IMR-90 (cell line): Measurements from ENCODE around the gene TIGD1. TPM values are rescaled to one million over a fixed set of nuclear protein-coding genes. Genes with fewer than 3 reads are reported as not detected.

Source experiments
- ATAC-seq: fragments of 200-7000 bp; cut with Tn5 transposase; 2 replicates; pipeline ENCODE4 v1.9.1; 2020; ENCODE audit warnings: low read depth, mild to moderate bottlenecking, moderate library complexity
- BruUV-seq: library from RNA; stranded (reverse); fragments of 400-500 nt; replicated peaks from 2 replicates; lab custom pipeline; 2021; lab: Mats Ljungman, UMichigan
- CTCF ChIA-PET: fragments of 300-600 bp; formaldehyde crosslinking; extraction: SDS; loops from one replicate; lab custom pipeline; 2021; ENCODE audit warnings: antibody characterized with exemption; lab: Yijun Ruan, JAX
- POLR2A ChIA-PET: fragments of 300-600 bp; sonication (Branson Sonifier 250); formaldehyde crosslinking; loops from one replicate; lab custom pipeline; 2022; ENCODE audit warnings: antibody characterized with exemption; ENCODE audit not compliant: unreplicated experiment; lab: Charles Lee
- DNase-seq: peaks from one replicate; pipeline ENCODE4 v3.0.0; 2013
- H2AFZ ChIP-seq: replicated peaks from 2 replicates; pipeline ENCODE3; 2013; ENCODE audit warnings: low read length, mild to moderate bottlenecking; ENCODE audit not compliant: poor library complexity
- H2AK5ac ChIP-seq: 2 replicates; pipeline ENCODE4 v1.6.1; 2013; ENCODE audit warnings: low read depth, low read length, inconsistent platforms
- H2AK9ac ChIP-seq: replicated peaks from 2 replicates; pipeline ENCODE3; 2013; ENCODE audit warnings: mild to moderate bottlenecking, low read depth, low read length, moderate library complexity; ENCODE audit not compliant: poor library complexity
- H2BK120ac ChIP-seq: 2 replicates; pipeline ENCODE4 v1.6.1; 2013; ENCODE audit warnings: low read depth, low read length, inconsistent platforms
- H2BK15ac ChIP-seq: 3 replicates; pipeline ENCODE4 v1.6.1; 2013; ENCODE audit warnings: low read depth, low read length, inconsistent platforms
- H2BK20ac ChIP-seq: 2 replicates; pipeline ENCODE4 v1.6.1; 2013; ENCODE audit warnings: low read depth, mild to moderate bottlenecking, inconsistent platforms, low read length, moderate library complexity
- H2BK5ac ChIP-seq: 2 replicates; pipeline ENCODE4 v1.6.1; 2013; ENCODE audit warnings: mild to moderate bottlenecking, low read depth, low read length, inconsistent platforms; ENCODE audit not compliant: poor library complexity, severe bottlenecking
- H3K14ac ChIP-seq: replicated peaks from 2 replicates; pipeline ENCODE4 v1.6.1; 2013; ENCODE audit warnings: low read depth, low read length, inconsistent platforms
- H3K18ac ChIP-seq: 2 replicates; pipeline ENCODE4 v1.6.1; 2013; ENCODE audit warnings: low read depth, low read length, control low read depth
- H3K23ac ChIP-seq: 2 replicates; pipeline ENCODE4 v1.6.1; 2013; ENCODE audit warnings: low read depth, low read length, inconsistent platforms
- H3K27ac ChIP-seq: 2 replicates; pipeline ENCODE4 v1.5.1; 2013; ENCODE audit warnings: mild to moderate bottlenecking, control low read depth, low read length; ENCODE audit not compliant: insufficient read depth
- H3K27me3 ChIP-seq: 2 replicates; pipeline ENCODE4 v1.6.1; 2013; ENCODE audit warnings: low read length; ENCODE audit not compliant: control insufficient read depth, insufficient read depth
- H3K36me3 ChIP-seq: 2 replicates; pipeline ENCODE4 v1.6.1; 2013; ENCODE audit warnings: low read length, mixed read lengths; ENCODE audit not compliant: control insufficient read depth, insufficient read depth
- H3K4ac ChIP-seq: 2 replicates; pipeline ENCODE4 v1.6.1; 2013; ENCODE audit warnings: low read depth, low read length, inconsistent platforms
- H3K4me1 ChIP-seq: 2 replicates; pipeline ENCODE4 v1.6.1; 2013; ENCODE audit warnings: low read length, mixed read lengths; ENCODE audit not compliant: control insufficient read depth, insufficient read depth
- H3K4me2 ChIP-seq: 2 replicates; pipeline ENCODE4 v1.6.1; 2013; ENCODE audit warnings: low read depth, mild to moderate bottlenecking, control low read depth, low read length, moderate library complexity
- H3K4me3 ChIP-seq: 2 replicates; pipeline ENCODE4 v1.5.1; 2013; ENCODE audit warnings: low read depth, mild to moderate bottlenecking, control low read depth, low read length, moderate library complexity; ENCODE audit not compliant: insufficient read depth
- H3K56ac ChIP-seq: 2 replicates; pipeline ENCODE4 v1.6.1; 2013; ENCODE audit warnings: low read length, inconsistent platforms; ENCODE audit not compliant: insufficient read depth; ENCODE audit errors: extremely low read depth
- H3K79me1 ChIP-seq, 2 experiments: 2 replicates each; pipeline ENCODE4 v1.6.1; 2013; ENCODE audit warnings: low read length in 2 of 2, inconsistent platforms in 1 of 2, low read depth in 1 of 2
- H3K9ac ChIP-seq: 2 replicates; pipeline ENCODE4 v1.6.1; 2013; ENCODE audit warnings: low read depth, low read length, control low read depth
- H3K9me1 ChIP-seq: 2 replicates; pipeline ENCODE4 v1.6.1; 2013; ENCODE audit warnings: low read length, inconsistent platforms; ENCODE audit not compliant: insufficient read depth
- H3K9me3 ChIP-seq: 2 replicates; pipeline ENCODE4 v1.6.1; 2013; ENCODE audit warnings: low read length; ENCODE audit not compliant: control insufficient read depth, insufficient read depth
- H4K20me1 ChIP-seq: 2 replicates; pipeline ENCODE4 v1.6.1; 2013; ENCODE audit warnings: low read length, inconsistent platforms; ENCODE audit not compliant: insufficient read depth
- H4K5ac ChIP-seq: 2 replicates; pipeline ENCODE4 v1.6.1; 2013; ENCODE audit warnings: mild to moderate bottlenecking, low read depth, low read length, control low read depth
- H4K8ac ChIP-seq, 2 experiments: 2 replicates each; pipeline ENCODE4 v1.6.1; 2013; ENCODE audit warnings: low read depth in 2 of 2, low read length in 2 of 2, control low read depth in 1 of 2, inconsistent platforms in 1 of 2
- H4K91ac ChIP-seq: 2 replicates; pipeline ENCODE4 v1.6.1; 2013; ENCODE audit warnings: low read depth, low read length, inconsistent platforms; ENCODE audit not compliant: insufficient read depth
- FOS ChIP-seq: fragments of 150-350 bp; IDR thresholded peaks from 2 replicates; pipeline ENCODE4 v1.6.1; 2016; ENCODE audit warnings: low read depth, low read length
- MXI1 ChIP-seq: IDR thresholded peaks from 2 replicates; pipeline ENCODE4 v1.6.1; 2012; ENCODE audit warnings: low read depth, mild to moderate bottlenecking, low read length, moderate library complexity, borderline replicate concordance
- NFE2L2 ChIP-seq: fragments of 150-350 bp; IDR thresholded peaks from 2 replicates; pipeline ENCODE4 v1.6.1; 2016; ENCODE audit warnings: low read depth, mild to moderate bottlenecking, low read length
- RAD21 ChIP-seq: IDR thresholded peaks from 2 replicates; pipeline ENCODE4 v1.6.1; 2012; ENCODE audit warnings: low read length, improper control_type of control experiment
- RCOR1 ChIP-seq: IDR thresholded peaks from 2 replicates; pipeline ENCODE4 v1.6.1; 2012; ENCODE audit warnings: mild to moderate bottlenecking, low read length, improper control_type of control experiment; ENCODE audit not compliant: insufficient replicate concordance
- RFX5 ChIP-seq: IDR thresholded peaks from 2 replicates; pipeline ENCODE4 v1.8.0; 2012; ENCODE audit warnings: low read depth, mild to moderate bottlenecking, low read length, moderate library complexity
- WGBS, 2 experiments: methylation state at CpG; one replicate each; pipeline versions ENCODE4 v1.1.5 to v1.1.7; 2013; ENCODE audit warnings: missing lambda C conversion rate in 2 of 2; ENCODE audit not compliant: insufficient read length in 1 of 2; ENCODE audit errors: extremely low coverage in 2 of 2; 5-methylcytosine and 5-hydroxymethylcytosine counted together
- dilution Hi-C: fragments of 300-500 bp; cut with HindIII; formaldehyde crosslinking; loops from one replicate; pipeline ENCODE4 v1.14.3; 2018; ENCODE audit warnings: low sequenced_read_pairs; ENCODE audit not compliant: unreplicated experiment
- in situ Hi-C: fragments of 300-500 bp; cut with MboI; formaldehyde crosslinking; loops from 3 replicates; pipeline ENCODE4 v1.14.3; 2019; ENCODE audit warnings: low sequenced_read_pairs, inconsistent platforms, mixed read lengths
- intact Hi-C: fragments of 100-400 bp; cut with micrococcal nuclease; formaldehyde crosslinking; loops from 2 replicates; pipeline ENCODE4 v1.10.0; 2022
- polyA plus RNA-seq, 3 experiments: library from polyadenylated mRNA; depleted of rRNA; stranded (reverse); fragments of >200 nt; gene quantifications; 2 replicates each; pipeline ENCODE4 v1.2.3, GENCODE V29; 2012; ENCODE audit warnings: low replicate concordance in 1 of 3
- total RNA-seq: library from RNA; depleted of rRNA; stranded (reverse); fragments of >200 nt; gene quantifications from 2 replicates; pipeline ENCODE4 v1.2.3, GENCODE V29; 2012
- TF ChIP-seq, protein P1 (sequence below): fragments of 150-350 bp; IDR thresholded peaks from 2 replicates; pipeline ENCODE4 v1.6.1; 2016; ENCODE audit warnings: low read depth, mild to moderate bottlenecking, low read length, moderate library complexity, borderline replicate concordance

Gene TIGD1
- total and polyA plus RNA-seq, 2 of the 4 experiments (the other 2 are of a cell fraction) = 2.7 to 2.9 TPM

DNA sequence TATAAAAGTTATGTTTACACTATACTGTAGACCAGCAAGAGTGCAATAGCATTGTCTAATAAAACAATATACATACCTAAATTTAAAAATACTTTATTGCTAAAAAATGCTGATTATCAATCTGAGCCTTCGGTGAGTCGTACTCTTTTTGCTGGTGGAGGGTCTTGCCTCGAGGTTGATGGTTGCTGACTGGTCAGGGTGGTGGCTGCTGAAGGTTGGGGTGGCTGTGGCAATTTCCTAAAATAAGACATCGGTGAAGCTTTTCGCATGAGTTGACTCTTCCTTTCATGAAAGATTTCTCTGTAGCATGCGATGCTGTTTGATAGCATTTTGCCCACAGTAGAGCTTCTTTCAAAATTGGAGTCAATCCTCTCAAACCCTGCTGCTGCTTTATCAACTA is 2.4 kb downstream of the TIGD1 start:
- no peak for TF ChIP-seq FOS
- TF ChIP-seq, protein P1, sequence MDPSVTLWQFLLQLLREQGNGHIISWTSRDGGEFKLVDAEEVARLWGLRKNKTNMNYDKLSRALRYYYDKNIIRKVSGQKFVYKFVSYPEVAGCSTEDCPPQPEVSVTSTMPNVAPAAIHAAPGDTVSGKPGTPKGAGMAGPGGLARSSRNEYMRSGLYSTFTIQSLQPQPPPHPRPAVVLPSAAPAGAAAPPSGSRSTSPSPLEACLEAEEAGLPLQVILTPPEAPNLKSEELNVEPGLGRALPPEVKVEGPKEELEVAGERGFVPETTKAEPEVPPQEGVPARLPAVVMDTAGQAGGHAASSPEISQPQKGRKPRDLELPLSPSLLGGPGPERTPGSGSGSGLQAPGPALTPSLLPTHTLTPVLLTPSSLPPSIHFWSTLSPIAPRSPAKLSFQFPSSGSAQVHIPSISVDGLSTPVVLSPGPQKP = no peak
- no peak for TF ChIP-seq NFE2L2
- TF ChIP-seq MXI1 = no peak
- TF ChIP-seq RAD21 = no peak
- TF ChIP-seq RFX5 = no peak
- no peak for TF ChIP-seq RCOR1
- no peak overlapping the region for H3K4me3 ChIP-seq
- no peak overlapping the region for H3K14ac ChIP-seq
- H3K56ac ChIP-seq = no peak overlapping the region
- no peak overlapping the region for H2BK15ac ChIP-seq
- no peak overlapping the region for H3K23ac ChIP-seq
- H3K4me2 ChIP-seq = no peak overlapping the region
- peaks cover 18 to 45% of the 10 kb centered on the region in 2 experiments for H3K79me1 ChIP-seq
- no peak overlapping the region for H3K9ac ChIP-seq
- H4K5ac ChIP-seq = no peak overlapping the region
- H4K8ac ChIP-seq = no peak overlapping the region
- WGBS, 2 experiments = no CpG with 5 or more reads among the region's 6 CpGs
- intact Hi-C loops (no loop called here), in situ Hi-C loops (no loop called here), dilution Hi-C loops (no loop called here)
- H2AK5ac ChIP-seq = no peak overlapping the region
- no peak overlapping the region for H4K91ac ChIP-seq
- no peaks in the 10 kb centered on the region for H3K4me1 ChIP-seq
- no peak overlapping the region for H3K18ac ChIP-seq
- H2BK120ac ChIP-seq = no peak overlapping the region
- no peak overlapping the region for H2AFZ ChIP-seq
- H2AK9ac ChIP-seq = no peak overlapping the region
- H3K9me3 ChIP-seq = no peaks in the 10 kb centered on the region
- DNase-seq = no peak
- ChIA-PET CTCF (no interaction called here), POLR2A (no interaction called here)
- no peak for ATAC-seq
- H4K20me1 ChIP-seq = peaks cover 12% of the 10 kb centered on the region
- no peak overlapping the region for H3K4ac ChIP-seq
- peaks cover 7% of the 10 kb centered on the region; the same call in 1 of the 2 replicates for H3K36me3 ChIP-seq
- H2BK20ac ChIP-seq = no peak overlapping the region
- H3K27me3 ChIP-seq = no peaks in the 10 kb centered on the region
- no peak overlapping the region for H3K27ac ChIP-seq
- peaks cover 17% of the 10 kb centered on the region for H3K9me1 ChIP-seq
- no peak overlapping the region for H2BK5ac ChIP-seq
- BruUV-seq = no TSS peak
